Esophagus squamous epithelium (tissue), 5 donors: ENCODE data around the gene ZBTB46. TPM values are rescaled to one million over a fixed set of nuclear protein-coding genes. Genes with fewer than 3 reads are reported as not detected.

Experiments used
- DNase-seq: peaks from one replicate; lab custom pipeline; 2025; lab: John Stamatoyannopoulos, UW
- H3K27ac ChIP-seq, 4 donors: fragments of 200-600 bp; sonication (generic); one replicate each; pipeline ENCODE4 v1.5.1; 2016 to 2019; ENCODE audit warnings: mild to moderate bottlenecking in 1 of 4
- H3K27me3 ChIP-seq, 4 donors: fragments of 200-600 bp; sonication (generic); 1 replicate in 3 of 4; 2 replicates in 1 of 4; pipeline versions ENCODE4 v1.5.1 to v1.6.0; 2017 to 2021; ENCODE audit warnings: antibody characterized with exemption in 1 of 4
- H3K36me3 ChIP-seq, 3 donors: fragments of 200-600 bp; sonication (generic); one replicate each; pipeline ENCODE4 v1.5.1; 2016 to 2019
- H3K4me1 ChIP-seq, 3 donors: fragments of 200-600 bp; sonication (generic); one replicate each; pipeline ENCODE4 v1.5.1; 2017 to 2019
- H3K4me3 ChIP-seq, 4 donors: fragments of 200-600 bp; sonication (generic); 1 replicate in 3 of 4; 2 replicates in 1 of 4; pipeline ENCODE4 v1.5.1; 2016 to 2019; ENCODE audit warnings: mild to moderate bottlenecking in 2 of 4, moderate library complexity in 1 of 4
- H3K9me3 ChIP-seq, 3 donors: fragments of 200-600 bp; sonication (generic); one replicate each; pipeline ENCODE4 v1.5.1; 2016 to 2019
- POLR2A ChIP-seq, 4 donors: fragments of 450-650 bp; IDR thresholded peaks; one replicate each; pipeline ENCODE4 v1.6.1; 2017; ENCODE audit warnings: antibody characterized with exemption in 4 of 4, mild to moderate bottlenecking in 4 of 4, moderate library complexity in 3 of 4
- WGBS, 2 donors: methylation state at CpG; one replicate each; pipeline ENCODE4 v1.1.5; 2018; 5-methylcytosine and 5-hydroxymethylcytosine counted together
- intact Hi-C: fragments of 100-400 bp; cut with DNase I; formaldehyde crosslinking; loops from one replicate; pipeline ENCODE4 v1.15.0; 2022
- total RNA-seq, 4 donors: library from RNA; depleted of rRNA; stranded (reverse); fragments of >200 nt; gene quantifications; one replicate each; pipeline ENCODE4 v1.1.0, GENCODE V29; 2016
- TF ChIP-seq, protein P1 (sequence below), 6 experiments: fragments of 450-650 bp in 4 of 6; fragments of 200-600 bp in 2 of 6; sonication (generic) in 2 of 6; IDR thresholded peaks; one replicate each; pipeline ENCODE4 v1.5.1; 2016 to 2019; ENCODE audit warnings: antibody characterized with exemption in 6 of 6, mild to moderate bottlenecking in 4 of 6, moderate library complexity in 4 of 6
- donor health status: DM: yes; HTN: yes; CAD: no.

Gene ZBTB46
- total RNA-seq, 4 donors from 2014 or later = 0.79 to 4.2 (median 2.0) TPM

DNA sequence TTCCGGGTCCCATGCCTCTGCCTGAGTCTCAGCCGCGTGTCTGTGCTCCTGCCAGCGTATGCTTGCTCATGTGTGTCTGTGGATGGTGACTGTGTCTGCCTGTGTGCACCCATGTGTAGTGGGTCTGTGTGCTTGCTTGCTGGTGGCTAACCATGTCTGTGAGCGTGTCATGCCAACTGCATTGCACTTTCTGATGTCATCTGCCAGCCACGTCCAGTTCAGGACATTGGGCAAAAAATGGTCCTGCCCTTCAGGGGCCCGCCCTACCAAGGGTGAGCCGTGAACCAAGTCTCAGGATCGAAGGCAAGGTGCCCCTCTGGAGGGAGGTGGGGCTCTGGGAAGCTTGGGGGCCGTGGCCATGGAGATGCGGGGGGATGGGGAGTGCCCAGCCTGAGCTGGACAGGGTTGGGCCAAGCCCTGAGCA, 9.4 kb upstream of the ZBTB46 start:
- WGBS, 2 donors = 50 to 65% methylated on average over 4 to 6 of the region's 11 CpGs
- DNase-seq = no peak
- Histone ChIP-seq H3K9me3 (no peaks in the 10 kb centered on the region), H3K4me1 (peaks cover 0 to 35% (median 7%) of the 10 kb centered on the region in 3 donors), H3K27ac (no peak overlapping the region), H3K36me3 (no peaks in the 10 kb centered on the region), H3K27me3 (peaks cover 0 to 32% (median 0%) of the 10 kb centered on the region in 4 donors), H3K4me3 (no peak overlapping the region)
- no peak for TF ChIP-seq POLR2A (IDR thresholded peaks at IDR 0.05)
- TF ChIP-seq, protein P1, sequence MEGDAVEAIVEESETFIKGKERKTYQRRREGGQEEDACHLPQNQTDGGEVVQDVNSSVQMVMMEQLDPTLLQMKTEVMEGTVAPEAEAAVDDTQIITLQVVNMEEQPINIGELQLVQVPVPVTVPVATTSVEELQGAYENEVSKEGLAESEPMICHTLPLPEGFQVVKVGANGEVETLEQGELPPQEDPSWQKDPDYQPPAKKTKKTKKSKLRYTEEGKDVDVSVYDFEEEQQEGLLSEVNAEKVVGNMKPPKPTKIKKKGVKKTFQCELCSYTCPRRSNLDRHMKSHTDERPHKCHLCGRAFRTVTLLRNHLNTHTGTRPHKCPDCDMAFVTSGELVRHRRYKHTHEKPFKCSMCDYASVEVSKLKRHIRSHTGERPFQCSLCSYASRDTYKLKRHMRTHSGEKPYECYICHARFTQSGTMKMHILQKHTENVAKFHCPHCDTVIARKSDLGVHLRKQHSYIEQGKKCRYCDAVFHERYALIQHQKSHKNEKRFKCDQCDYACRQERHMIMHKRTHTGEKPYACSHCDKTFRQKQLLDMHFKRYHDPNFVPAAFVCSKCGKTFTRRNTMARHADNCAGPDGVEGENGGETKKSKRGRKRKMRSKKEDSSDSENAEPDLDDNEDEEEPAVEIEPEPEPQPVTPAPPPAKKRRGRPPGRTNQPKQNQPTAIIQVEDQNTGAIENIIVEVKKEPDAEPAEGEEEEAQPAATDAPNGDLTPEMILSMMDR (IDR thresholded peaks at IDR 0.05) = no peak
- intact Hi-C loops = no loop called here

GRCh38 chr20:63839620-63840019, 8.6 kb upstream of the ZBTB46 start:
- intact Hi-C loops = no loop called here
- Histone ChIP-seq H3K4me1 (peaks cover 1 to 35% (median 7%) of the 10 kb centered on the region in 3 donors), H3K27me3 (peaks cover 0 to 24% (median 0%) of the 10 kb centered on the region in 4 donors), H3K27ac (no peak overlapping the region), H3K9me3 (no peaks in the 10 kb centered on the region), H3K36me3 (no peaks in the 10 kb centered on the region), H3K4me3 (no peak overlapping the region)
- no peak for DNase-seq
- 79 to 88% methylated on average over 5 to 8 of the region's 13 CpGs for WGBS, 2 donors
- no peak for TF ChIP-seq POLR2A (IDR thresholded peaks at IDR 0.05)
- TF ChIP-seq, protein P1 (IDR thresholded peaks at IDR 0.05) = no peak

- Histone ChIP-seq H3K27me3 (peaks cover 0 to 20% (median 0%) of the 10 kb centered on the region in 4 donors), H3K27ac (no peak overlapping the region), H3K4me3 (no peak overlapping the region), H3K9me3 (no peaks in the 10 kb centered on the region), H3K36me3 (no peaks in the 10 kb centered on the region), H3K4me1 (peaks cover 8 to 33% (median 8%) of the 10 kb centered on the region in 3 donors)
- TF ChIP-seq POLR2A (IDR thresholded peaks at IDR 0.05) = no peak
- TF ChIP-seq, protein P1 (IDR thresholded peaks at IDR 0.05) = no peak
- intact Hi-C loops = no loop called here
- WGBS, 2 donors = 0 to 19% methylated on average over 1 to 2 of the region's 8 CpGs
- DNase-seq = no peak
These were observed 6.4 kb upstream of the ZBTB46 start for GRCh38 chr20:63837479-63837878.

GRCh38 chr20:63836458-63837344, 5.6 kb upstream of the ZBTB46 start:
- no peak for TF ChIP-seq POLR2A (IDR thresholded peaks at IDR 0.05)
- TF ChIP-seq, protein P1 (IDR thresholded peaks at IDR 0.05) = no peak
- Histone ChIP-seq H3K4me1 (peaks cover 12 to 38% (median 13%) of the 10 kb centered on the region in 3 donors), H3K9me3 (no peaks in the 10 kb centered on the region), H3K27ac (peak overlapping the region in 1 of 4 donors; percentile 21), H3K36me3 (no peaks in the 10 kb centered on the region), H3K4me3 (no peak overlapping the region), H3K27me3 (peaks cover 0 to 25% (median 0%) of the 10 kb centered on the region in 4 donors)
- WGBS, 2 donors = 72 to 93% methylated on average over 6 to 11 of the region's 27 CpGs
- intact Hi-C loops = no loop called here
- DNase-seq = no peak
